GM12878 (cell line): ENCODE results near the gene RPP40. TPM values are rescaled to one million over a fixed set of nuclear protein-coding genes. Genes with fewer than 3 reads are reported as not detected.

Experiments
- ATAC-seq: fragments of 200-7000 bp; cut with Tn5 transposase; 3 replicates; pipeline ENCODE4 v1.9.1; 2020; ENCODE audit warnings: mild to moderate bottlenecking, moderate library complexity
- BruUV-seq: library from RNA; stranded (reverse); fragments of 400-500 nt; replicated peaks from 2 replicates; lab custom pipeline; 2021; lab: Mats Ljungman, UMichigan
- CTCF ChIA-PET: fragments of 300-600 bp; sonication (Branson Sonifier 250); formaldehyde crosslinking; extraction: SDS; loops from one replicate; lab custom pipeline; 2021; ENCODE audit warnings: inconsistent platforms; lab: Yijun Ruan, JAX
- POLR2A ChIA-PET: fragments of 350-600 bp; formaldehyde crosslinking; extraction: SDS; loops from one replicate; lab custom pipeline; 2021; ENCODE audit warnings: inconsistent platforms; lab: Charles Lee
- RAD21 ChIA-PET: fragments of 300-600 bp; sonication (Branson Sonifier 250); formaldehyde crosslinking; loops from one replicate; lab custom pipeline; 2023; ENCODE audit warnings: antibody characterized with exemption; ENCODE audit not compliant: unreplicated experiment; lab: Charles Lee
- SMC1A ChIA-PET: fragments of 300-600 bp; sonication (Branson Sonifier 250); formaldehyde crosslinking; loops from one replicate; lab custom pipeline; 2023; ENCODE audit not compliant: unreplicated experiment, uncharacterized antibody; lab: Charles Lee
- DNase-seq: peaks from one replicate; pipeline ENCODE4 v3.0.0-alpha.2; 2011; ENCODE audit warnings: low read depth, low spot score
- FAIRE-seq: peaks from 3 replicates; lab custom pipeline; 2011; peaks lifted over from hg19 to GRCh38; lab: Jason Lieb, UNC
- H2AFZ ChIP-seq: 2 replicates; pipeline ENCODE4 v1.6.0; 2011; ENCODE audit warnings: low read depth, low read length, control low read depth; ENCODE audit not compliant: control insufficient read depth
- H3K27ac ChIP-seq: 2 replicates; pipeline ENCODE4 v1.5.1; 2011; ENCODE audit warnings: control low read depth; ENCODE audit not compliant: control insufficient read depth, insufficient read depth
- H3K27me3 ChIP-seq, 2 experiments: replicated peaks in 1 of 2; 2 replicates each; pipeline versions ENCODE4 v1.6.0 to v1.6.1; 2011; ENCODE audit warnings: low read length in 1 of 2; ENCODE audit not compliant: control insufficient read depth in 2 of 2, insufficient read depth in 2 of 2
- H3K36me3 ChIP-seq, 2 experiments: 2 replicates each; pipeline ENCODE4 v1.5.1; 2011; ENCODE audit warnings: low read length in 1 of 2; ENCODE audit not compliant: control insufficient read depth in 2 of 2, insufficient read depth in 2 of 2
- H3K4me1 ChIP-seq: 2 replicates; pipeline ENCODE4 v1.6.1; 2011; ENCODE audit warnings: mild to moderate bottlenecking, low read length, moderate library complexity, mixed read lengths; ENCODE audit not compliant: control insufficient read depth, insufficient read depth
- H3K4me2 ChIP-seq: 2 replicates; pipeline ENCODE4 v1.6.0; 2011; ENCODE audit warnings: control low read depth; ENCODE audit not compliant: control insufficient read depth, insufficient read depth
- H3K4me3 ChIP-seq: fragments of 200-600 bp; sonication (generic); 2 replicates; pipeline ENCODE4 v1.5.1; 2016
- H3K79me2 ChIP-seq: 2 replicates; pipeline ENCODE4 v1.6.0; 2011; ENCODE audit warnings: low read length; ENCODE audit not compliant: control insufficient read depth, insufficient read depth
- H3K9ac ChIP-seq: 2 replicates; pipeline ENCODE4 v1.8.0; 2011; ENCODE audit warnings: low read length, control low read depth, mixed read lengths; ENCODE audit not compliant: control insufficient read depth, insufficient read depth
- H3K9me3 ChIP-seq: replicated peaks from 3 replicates; pipeline ENCODE4 v1.5.1; 2011; ENCODE audit warnings: mild to moderate bottlenecking, low read length; ENCODE audit not compliant: control insufficient read depth, insufficient read depth
- H4K20me1 ChIP-seq: 2 replicates; pipeline ENCODE4 v1.6.0; 2011; ENCODE audit not compliant: control insufficient read depth, insufficient read depth
- CHD1 ChIP-seq: IDR thresholded peaks from 2 replicates; pipeline ENCODE4 v1.6.1; 2012; ENCODE audit warnings: low read depth, low read length, improper control_type of control experiment
- CHD2 ChIP-seq: IDR thresholded peaks from 2 replicates; pipeline ENCODE4 v1.6.1; 2011; ENCODE audit warnings: low read depth, low read length, improper control_type of control experiment, borderline replicate concordance
- HCFC1 ChIP-seq: fragments of 150-350 bp; IDR thresholded peaks from 2 replicates; pipeline ENCODE4 v1.6.1; 2014; ENCODE audit warnings: low read length
- HDGF ChIP-seq: fragments of 450-650 bp; IDR thresholded peaks from 2 replicates; pipeline ENCODE4 v1.6.1; 2016; ENCODE audit warnings: antibody characterized with exemption
- IKZF1 ChIP-seq: fragments of 450-650 bp; conservative IDR thresholded peaks from 2 replicates; pipeline ENCODE4 v1.6.1; 2017; ENCODE audit warnings: antibody characterized with exemption, mild to moderate bottlenecking
- KDM1A ChIP-seq: fragments of 200-600 bp; sonication (generic); IDR thresholded peaks from 2 replicates; pipeline ENCODE4 v1.6.1; 2016; ENCODE audit warnings: borderline replicate concordance
- MTA2 ChIP-seq: fragments of 450-650 bp; IDR thresholded peaks from 2 replicates; pipeline ENCODE4 v1.6.1; 2016; ENCODE audit warnings: low read depth, mild to moderate bottlenecking, moderate library complexity
- PBX3 ChIP-seq: IDR thresholded peaks from 2 replicates; pipeline ENCODE4 v1.6.1; 2011; ENCODE audit warnings: mild to moderate bottlenecking, low read depth, low read length, moderate library complexity; ENCODE audit not compliant: insufficient replicate concordance
- SREBF2 ChIP-seq: IDR thresholded peaks from 2 replicates; pipeline ENCODE4 v1.6.1; 2012; ENCODE audit warnings: mild to moderate bottlenecking, low read length
- WRNIP1 ChIP-seq: IDR thresholded peaks from 2 replicates; pipeline ENCODE4 v1.6.1; 2011; ENCODE audit warnings: low read depth, low read length, improper control_type of control experiment, borderline replicate concordance
- ZNF622 ChIP-seq: fragments of 450-650 bp; IDR thresholded peaks from 2 replicates; pipeline ENCODE4 v1.6.1; 2017; ENCODE audit warnings: mild to moderate bottlenecking, inconsistent platforms
- WGBS: methylation state at CpG from one replicate; pipeline ENCODE4 v1.1.6; 2016; ENCODE audit warnings: low lambda C conversion rate; ENCODE audit not compliant: insufficient replicate concordance, insufficient coverage; ENCODE audit errors: missing lambda C conversion rate; 5-methylcytosine and 5-hydroxymethylcytosine counted together
- in situ Hi-C: fragments of 300-500 bp; cut with MboI; formaldehyde crosslinking; loops from 9 replicates; pipeline ENCODE4 v1.14.3; 2018; ENCODE audit warnings: mixed read lengths
- intact Hi-C: fragments of 100-400 bp; cut with micrococcal nuclease; formaldehyde crosslinking; loops from one replicate; pipeline ENCODE4 v1.14.2; 2022; ENCODE audit not compliant: unreplicated experiment
- polyA plus RNA-seq, 11 experiments: library from polyadenylated mRNA; depleted of rRNA in 4 of 11; unstranded in 6 of 11; stranded (reverse) in 5 of 11; fragments of >200 nt; fragmentation: Nextera tagmentation in 4 of 11; fragmentation: Illumina TruSeq in 1 of 11; extraction: Ambion mirVana in 4 of 11; extraction: Trizol in 1 of 11; gene quantifications; 1 replicate in 1 of 11; 2 replicates in 10 of 11; pipeline versions ENCODE4 v1.2.1 to v1.2.3, GENCODE V29; 2011 to 2016; ENCODE audit warnings: inconsistent platforms in 2 of 11, missing spikeins in 2 of 11, low read depth in 1 of 11
- total RNA-seq, 4 experiments: library from RNA; depleted of rRNA in 3 of 4; stranded (reverse); fragments of >200 nt in 3 of 4; fragmentation: Illumina TruSeq in 1 of 4; extraction: Trizol in 1 of 4; gene quantifications; 2 replicates each; pipeline versions ENCODE4 v1.2.1 to v1.2.3, GENCODE V29; 2013 to 2021

Gene RPP40
- total and polyA plus RNA-seq, 10 of the 15 experiments (the other 5 are each of a cell fraction or from before 2014, with no cell fraction given): 5.6 to 46.3 (median 21.7) TPM

- in situ Hi-C loops: no loop called here
- CTCF ChIA-PET: interaction anchor here (1.0 to 1.5 kb wide), 2 partner anchors 9 to 36 kb away, joined by 4 to 5 read pairs; partner anchors contain the start of gene RPP40
- Histone ChIP-seq H2AFZ (no peak overlapping the region), H3K9me3 (no peaks in the 10 kb centered on the region), H4K20me1 (no peaks in the 10 kb centered on the region), H3K4me2 (no peak overlapping the region), H3K4me1 (no peaks in the 10 kb centered on the region), H3K4me3 (no peak overlapping the region), H3K79me2 (no peaks in the 10 kb centered on the region), H3K27ac (no peak overlapping the region), H3K36me3 (peaks cover 0 to 5% of the 10 kb centered on the region in 2 experiments; a peak in 1 of 4 replicates), H3K27me3 (no peaks in the 10 kb centered on the region), H3K9ac (no peak overlapping the region)
- 65% methylated on average over 3 of the region's 3 CpGs for WGBS
- BruUV-seq: no TSS peak
- FAIRE-seq (no peak), DNase-seq (no peak), ATAC-seq (no peak)
- SMC1A ChIA-PET: no interaction called here
- intact Hi-C loops: no loop called here
- TF ChIP-seq KDM1A: no peak
- TF ChIP-seq HCFC1: no peak
- no peak for TF ChIP-seq MTA2
- no peak for TF ChIP-seq IKZF1
- no peak for TF ChIP-seq CHD2
- TF ChIP-seq ZNF622: no peak
- no peak for TF ChIP-seq CHD1
- TF ChIP-seq HDGF: no peak
- no peak for TF ChIP-seq SREBF2
- no peak for TF ChIP-seq WRNIP1
- TF ChIP-seq PBX3: no peak
- RAD21 ChIA-PET: no interaction called here
- POLR2A ChIA-PET: interaction anchor here (0.9 kb wide), 1 partner anchor 9 kb away, joined by 3 read pairs; no protein-coding TSS in a partner anchor
Observed at GRCh38 chr6:4994741-4995140, 9.1 kb downstream of the RPP40 start.
